Measurements from ENCODE around the gene MAST4.

The MAST4 gene

DNA sequence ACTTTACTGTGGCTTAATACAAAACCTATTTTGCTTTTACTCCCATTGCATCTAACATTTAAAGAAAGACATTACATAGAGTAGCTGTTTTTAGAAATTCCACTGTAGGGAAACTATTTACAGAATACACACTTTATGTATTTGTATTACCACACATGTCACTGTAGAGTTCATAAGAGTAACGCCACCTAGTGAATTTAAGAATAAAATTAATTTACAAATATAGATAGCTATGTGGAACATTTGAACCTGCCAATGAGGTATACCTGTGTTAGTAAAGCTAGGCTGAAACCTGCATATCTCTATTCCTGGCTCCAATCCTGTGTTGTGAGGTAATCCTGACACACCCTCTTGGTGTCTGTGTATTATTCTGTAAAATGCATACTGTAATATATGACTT is 234.4 kb downstream of the MAST4 start:
- DNase-seq (ENCODE audit: low read depth) = no peak
- no peak overlapping the region for H3K4me3 ChIP-seq (ENCODE audit: low read length)
- peak; percentile 31 for TF ChIP-seq CTCF (conservative IDR thresholded peaks at IDR 0.05; ENCODE audit: low read length)

- no peak for DNase-seq (ENCODE audit: low read depth)
- TF ChIP-seq CTCF (conservative IDR thresholded peaks at IDR 0.05; ENCODE audit: low read length) = no peak
- H3K4me3 ChIP-seq (ENCODE audit: low read length) = no peak overlapping the region
Observed at GRCh38 chr5:66839636-66840185, 243.5 kb downstream of the MAST4 start.

- no peak overlapping the region for H3K4me3 ChIP-seq (ENCODE audit: low read length)
- no peak for TF ChIP-seq CTCF (conservative IDR thresholded peaks at IDR 0.05; ENCODE audit: low read length)
- peak; percentile 29 for DNase-seq (ENCODE audit: low read depth)
Observed at GRCh38 chr5:66840511-66841013, 244.4 kb downstream of the MAST4 start.

- DNase-seq (ENCODE audit: low read depth) = no peak
- H3K4me3 ChIP-seq (ENCODE audit: low read length) = no peak overlapping the region
- no peak for TF ChIP-seq CTCF (conservative IDR thresholded peaks at IDR 0.05; ENCODE audit: low read length)
Observed at GRCh38 chr5:66841264-66841663, 245.1 kb downstream of the MAST4 start.

DNA sequence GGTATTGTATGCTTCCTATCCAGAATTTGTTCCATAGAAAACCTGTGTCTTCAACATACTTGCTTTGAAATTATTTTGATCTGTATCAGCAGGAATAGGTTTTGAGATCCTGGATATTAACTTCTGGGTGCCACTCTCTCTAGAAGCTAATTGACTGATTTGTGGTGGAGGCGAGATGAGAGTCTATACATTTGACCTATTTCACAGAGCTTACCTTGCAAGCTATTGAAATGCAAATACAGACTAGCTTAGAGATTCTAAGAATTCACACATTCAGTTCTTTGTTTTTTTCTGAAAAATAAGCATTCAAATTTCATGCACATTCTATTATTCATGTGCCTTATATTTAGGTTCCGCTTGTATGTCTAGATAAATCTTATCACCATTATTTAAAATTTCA is 246.3 kb downstream of the MAST4 start:
- DNase-seq (ENCODE audit: low read depth) = no peak
- no peak overlapping the region for H3K4me3 ChIP-seq (ENCODE audit: low read length)
- no peak for TF ChIP-seq CTCF (conservative IDR thresholded peaks at IDR 0.05; ENCODE audit: low read length)

GRCh38 chr5:66843065-66843464 is 246.9 kb downstream of the MAST4 start:
- H3K4me3 ChIP-seq (ENCODE audit: low read length) = no peak overlapping the region
- DNase-seq (ENCODE audit: low read depth) = no peak
- no peak for TF ChIP-seq CTCF (conservative IDR thresholded peaks at IDR 0.05; ENCODE audit: low read length)

GRCh38 chr5:66848749-66849641 is 252.8 kb downstream of the MAST4 start:
- no peak overlapping the region for H3K4me3 ChIP-seq (ENCODE audit: low read length)
- TF ChIP-seq CTCF (conservative IDR thresholded peaks at IDR 0.05; ENCODE audit: low read length) = no peak
- DNase-seq (ENCODE audit: low read depth) = peak; percentile 65
